GM23338 (cell line): ENCODE data around the gene CTTNBP2. TPM values are rescaled to one million over a fixed set of nuclear protein-coding genes. Genes with fewer than 3 reads are reported as not detected.

Experiments
- ATAC-seq: fragments of 200-7000 bp; cut with Tn5 transposase; 3 replicates; pipeline ENCODE4 v1.9.1; 2020
- DNase-seq: peaks from one replicate; pipeline ENCODE4 v3.0.0-alpha.2; 2015; ENCODE audit warnings: low spot score
- H2AFZ ChIP-seq: fragments of 200-600 bp; sonication (generic); 2 replicates; pipeline ENCODE4 v1.8.0; 2016; ENCODE audit warnings: antibody characterized with exemption, mild to moderate bottlenecking, moderate library complexity
- H3F3A ChIP-seq: fragments of 200-600 bp; sonication (generic); replicated peaks from 2 replicates; pipeline ENCODE4 v1.8.0; 2017; ENCODE audit warnings: antibody characterized with exemption, mixed run types, low read depth
- H3K27ac ChIP-seq: fragments of 200-600 bp; sonication (generic); 2 replicates; pipeline ENCODE4 v1.6.1; 2016; ENCODE audit warnings: low read depth
- H3K27me3 ChIP-seq: fragments of 200-600 bp; sonication (generic); 2 replicates; pipeline ENCODE4 v1.8.0; 2016; ENCODE audit warnings: mild to moderate bottlenecking, mixed run types, moderate library complexity; ENCODE audit not compliant: insufficient read depth
- H3K36me3 ChIP-seq: fragments of 200-600 bp; sonication (generic); 2 replicates; pipeline ENCODE4 v1.8.0; 2016; ENCODE audit warnings: mild to moderate bottlenecking; ENCODE audit not compliant: insufficient read depth
- H3K4me1 ChIP-seq: fragments of 200-600 bp; sonication (generic); 2 replicates; pipeline ENCODE4 v1.8.0; 2016; ENCODE audit warnings: mild to moderate bottlenecking, moderate library complexity; ENCODE audit not compliant: insufficient read depth
- H3K4me2 ChIP-seq: fragments of 200-600 bp; sonication (generic); 2 replicates; pipeline ENCODE4 v1.7.1; 2017; ENCODE audit warnings: mixed run types
- H3K4me3 ChIP-seq: fragments of 200-600 bp; sonication (generic); 2 replicates; pipeline ENCODE4 v1.6.1; 2016; ENCODE audit warnings: mixed run types
- H3K79me2 ChIP-seq: fragments of 200-600 bp; sonication (generic); replicated peaks from 2 replicates; pipeline ENCODE4 v1.8.0; 2017; ENCODE audit warnings: mild to moderate bottlenecking; ENCODE audit not compliant: insufficient read depth
- H3K9me2 ChIP-seq: fragments of 200-600 bp; sonication (generic); 2 replicates; pipeline ENCODE4 v1.8.0; 2017; ENCODE audit not compliant: insufficient read depth
- H4K20me1 ChIP-seq: fragments of 200-600 bp; sonication (generic); replicated peaks from 2 replicates; pipeline ENCODE4 v1.8.0; 2017; ENCODE audit warnings: mild to moderate bottlenecking; ENCODE audit not compliant: insufficient read depth
- H3K27ac Mint-ChIP-seq: 2 replicates; pipeline ENCODE4 v1.8.0; 2020; ENCODE audit warnings: inconsistent platforms, mild to moderate bottlenecking, moderate library complexity, mixed read lengths
- H3K27me3 Mint-ChIP-seq: 3 replicates; pipeline ENCODE4 v1.8.0; 2022; ENCODE audit warnings: low read depth, mild to moderate bottlenecking, moderate library complexity, mixed read lengths, inconsistent platforms; ENCODE audit not compliant: insufficient read depth, poor library complexity
- H3K36me3 Mint-ChIP-seq: 3 replicates; pipeline ENCODE4 v1.8.0; 2021; ENCODE audit warnings: low read depth, mild to moderate bottlenecking, inconsistent platforms, moderate library complexity, mixed read lengths
- H3K4me1 Mint-ChIP-seq: 3 replicates; pipeline ENCODE4 v1.8.0; 2020; ENCODE audit warnings: mild to moderate bottlenecking, inconsistent platforms, mixed read lengths
- H3K4me3 Mint-ChIP-seq: 3 replicates; pipeline ENCODE4 v1.8.0; 2021; ENCODE audit warnings: moderate library complexity, mild to moderate bottlenecking, inconsistent platforms, mixed read lengths
- H3K9me3 Mint-ChIP-seq: 3 replicates; pipeline ENCODE4 v1.8.0; 2020; ENCODE audit warnings: moderate library complexity, mild to moderate bottlenecking, inconsistent platforms, mixed read lengths
- CREB1 ChIP-seq: fragments of 250-450 bp; sonication (Bioruptor Pico); IDR thresholded peaks from 2 replicates; pipeline ENCODE4 v1.5.0; 2020; ENCODE audit warnings: low read depth, mild to moderate bottlenecking, moderate library complexity
- CTCF ChIP-seq, 2 experiments: fragments of 200-600 bp in 1 of 2; sonication (generic) in 1 of 2; conservative IDR thresholded peaks; 2 replicates each; pipeline versions ENCODE4 v1.5.1 to v1.6.1; 2016 to 2017; ENCODE audit warnings: antibody characterized with exemption in 2 of 2, low read depth in 2 of 2, mild to moderate bottlenecking in 2 of 2, moderate library complexity in 1 of 2
- EZH2 ChIP-seq: fragments of 200-600 bp; sonication (generic); IDR thresholded peaks from one replicate; pipeline ENCODE4 v1.8.0; 2017; ENCODE audit warnings: antibody characterized with exemption, mild to moderate bottlenecking, low read depth; ENCODE audit not compliant: unreplicated experiment
- EZH2phosphoT487 ChIP-seq: fragments of 200-600 bp; sonication (generic); IDR thresholded peaks from one replicate; pipeline ENCODE4 v1.8.1; 2018; ENCODE audit warnings: antibody characterized with exemption; ENCODE audit not compliant: unreplicated experiment
- JUNB ChIP-seq: IDR thresholded peaks from one replicate; pipeline ENCODE4 v1.6.1; 2016; ENCODE audit warnings: antibody characterized with exemption; ENCODE audit not compliant: unreplicated experiment
- NANOG ChIP-seq: IDR thresholded peaks from 2 replicates; pipeline ENCODE4 v1.6.1; 2016; ENCODE audit warnings: antibody characterized with exemption, borderline replicate concordance
- POLR2AphosphoS5 ChIP-seq: IDR thresholded peaks from 2 replicates; pipeline ENCODE4 v1.6.1; 2016; ENCODE audit warnings: antibody characterized with exemption, low read depth
- REST ChIP-seq: IDR thresholded peaks from one replicate; pipeline ENCODE4 v1.6.1; 2018; ENCODE audit warnings: antibody characterized with exemption; ENCODE audit not compliant: unreplicated experiment
- ZNF331 ChIP-seq: fragments of 250-450 bp; sonication (Bioruptor Pico); IDR thresholded peaks from 2 replicates; pipeline ENCODE4 v1.5.0; 2020; ENCODE audit warnings: low read depth, mild to moderate bottlenecking, moderate library complexity
- ZNF462 ChIP-seq: fragments of 250-450 bp; sonication (Bioruptor Pico); IDR thresholded peaks from 2 replicates; pipeline ENCODE4 v1.5.0; 2020; ENCODE audit warnings: mild to moderate bottlenecking, moderate library complexity
- polyA plus RNA-seq: library from polyadenylated mRNA; unstranded; fragments of >200 nt; fragmentation: Nextera tagmentation; extraction: Ambion mirVana; gene quantifications from 2 replicates; pipeline ENCODE4 v1.2.1, GENCODE V29; 2016
- total RNA-seq: library from RNA; depleted of rRNA; stranded (reverse); fragments of >200 nt; shearing (Covaris generic); gene quantifications from 2 replicates; pipeline ENCODE4 v1.2.3, GENCODE V29; 2014

CTTNBP2 gene
- total and polyA plus RNA-seq, 2 experiments from 2014 or later = 26.8 to 30.7 TPM

- peak overlapping the region; percentile 4; the same call in 1 of the 2 replicates for H3K27ac Mint-ChIP-seq
These were observed 109.2 kb downstream of the CTTNBP2 start for GRCh38 chr7:117764031-117764430.

More at GRCh38 chr7:117764031-117764430, 109.2 kb downstream of the CTTNBP2 start:
- Mint-ChIP-seq H3K4me1 (no peaks in the 10 kb centered on the region), H3K9me3 (no peaks in the 10 kb centered on the region), H3K36me3 (peaks cover 16% of the 10 kb centered on the region; the same call in 2 of the 3 replicates), H3K27me3 (no peaks in the 10 kb centered on the region), H3K4me3 (no peak overlapping the region)
- H3K36me3 ChIP-seq = peaks cover 10% of the 10 kb centered on the region; the same call in 1 of the 2 replicates
- no peak overlapping the region for H3K27ac ChIP-seq
- DNase-seq (no peak), ATAC-seq (no peak)
- no peaks in the 10 kb centered on the region for H3K27me3 ChIP-seq
- H2AFZ ChIP-seq = no peak overlapping the region
- 0 out of 2 replicates have a peak, but pooled peaks cover 2% of the 10 kb centered on the region for H4K20me1 ChIP-seq
- no peaks in the 10 kb centered on the region for H3K79me2 ChIP-seq
- no peak overlapping the region for H3K4me3 ChIP-seq
- no peak overlapping the region for H3K4me2 ChIP-seq
- TF ChIP-seq EZH2 (no peak), EZH2phosphoT487 (no peak), POLR2AphosphoS5 (no peak), CREB1 (CRISPR knock-in tag) (no peak), NANOG (no peak), JUNB (no peak), CTCF (conservative IDR thresholded peaks at IDR 0.05; ENCODE audit: low read depth in 2 of 2) (no peak), REST (no peak), ZNF331 (CRISPR knock-in tag) (no peak), ZNF462 (CRISPR knock-in tag) (no peak)
- H3F3A ChIP-seq = no peaks in the 10 kb centered on the region
- H3K9me2 ChIP-seq = no peaks in the 10 kb centered on the region; the same call in 1 of the 2 replicates
- H3K4me1 ChIP-seq = no peaks in the 10 kb centered on the region
